ENCODE measurements around the gene PATJ.

GRCh38 chr1:61904354-61904753, 162.1 kb downstream of the PATJ start:
- TF ChIP-seq YY1 (IDR thresholded peaks at IDR 0.05; ENCODE audit: extremely low read depth, insufficient replicate concordance, low read depth, low read length) (no peak), EZH2 (IDR thresholded peaks at IDR 0.05) (no peak), CTCF (IDR thresholded peaks at IDR 0.05 in 2 of 3, conservative IDR thresholded peaks at IDR 0.05 in 1 of 3; ENCODE audit: borderline replicate concordance in 1 of 3, insufficient read depth in 1 of 3, low read depth in 2 of 3, low read length in 2 of 3) (no peak), POLR2A (IDR thresholded peaks at IDR 0.05; ENCODE audit: borderline replicate concordance, extremely low read depth, insufficient read depth, insufficient read length) (no peak), ZNF274 (IDR thresholded peaks at IDR 0.05; ENCODE audit: low read depth, low read length) (no peak)
